IPS-11a (cell line): Measurements from ENCODE around the gene NRP2.

ENCODE experiments used
- H3K4me3 ChIP-seq: one replicate; pipeline ENCODE4 v1.5.1; 2013; ENCODE audit warnings: low read depth, low read length, control low read depth

Gene NRP2

GRCh38 chr2:205686056-205686782 lies 3.9 kb downstream of the NRP2 start:
- peak overlapping the region; percentile 49 for H3K4me3 ChIP-seq

GRCh38 chr2:205686783-205687640 lies 4.7 kb downstream of the NRP2 start:
- H3K4me3 ChIP-seq, result peak overlapping the region; percentile 49

GRCh38 chr2:205687641-205687956 lies 5.3 kb downstream of the NRP2 start:
- H3K4me3 ChIP-seq, result no peak overlapping the region

DNA sequence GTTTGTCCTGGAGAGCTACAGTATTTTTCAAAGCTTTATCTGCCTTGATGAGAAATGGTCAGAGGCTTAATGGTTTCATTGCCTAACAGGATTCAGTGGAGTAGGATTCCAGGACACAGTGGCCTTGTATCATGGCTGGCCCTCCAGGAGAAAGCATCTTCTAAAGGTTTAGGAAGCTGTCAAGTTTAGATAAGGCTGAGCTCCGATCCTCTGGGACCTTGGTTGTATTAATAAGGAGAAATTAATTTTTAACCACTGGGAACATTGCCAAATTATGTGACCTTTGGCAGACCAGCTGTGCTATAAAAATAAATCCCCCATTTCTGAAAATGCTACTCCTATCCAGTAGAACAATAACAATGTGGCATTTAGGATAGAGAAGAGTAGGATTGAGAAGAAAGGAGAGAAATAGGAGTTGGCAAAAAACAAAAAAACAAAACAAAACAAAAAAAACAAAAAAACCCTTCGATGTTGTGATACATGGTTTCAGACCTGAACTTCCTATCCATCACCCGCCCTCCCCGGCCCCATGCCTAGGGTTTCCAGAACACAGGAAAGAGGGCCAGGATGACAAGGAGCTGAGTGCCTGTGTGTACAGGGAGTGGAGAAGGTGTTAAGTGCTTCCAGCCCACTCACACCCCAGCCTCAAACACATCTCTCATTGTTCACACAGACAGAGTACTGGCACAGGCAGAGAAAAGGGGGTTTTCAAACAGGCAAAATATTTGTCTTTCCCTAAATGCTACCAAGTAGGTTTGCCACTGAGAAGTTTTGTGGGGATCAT lies 6.3 kb downstream of the NRP2 start:
- H3K4me3 ChIP-seq, result no peak overlapping the region

GRCh38 chr2:205689820-205690219 lies 7.5 kb downstream of the NRP2 start:
- no peak overlapping the region for H3K4me3 ChIP-seq

- H3K4me3 ChIP-seq, result no peak overlapping the region
Observed at GRCh38 chr2:205692104-205692503, 9.8 kb downstream of the NRP2 start.

GRCh38 chr2:205694256-205694655 lies 12.0 kb downstream of the NRP2 start:
- H3K4me3 ChIP-seq, result no peak overlapping the region

- H3K4me3 ChIP-seq, result no peak overlapping the region
Observed at GRCh38 chr2:205695460-205695991, 13.2 kb downstream of the NRP2 start.

DNA sequence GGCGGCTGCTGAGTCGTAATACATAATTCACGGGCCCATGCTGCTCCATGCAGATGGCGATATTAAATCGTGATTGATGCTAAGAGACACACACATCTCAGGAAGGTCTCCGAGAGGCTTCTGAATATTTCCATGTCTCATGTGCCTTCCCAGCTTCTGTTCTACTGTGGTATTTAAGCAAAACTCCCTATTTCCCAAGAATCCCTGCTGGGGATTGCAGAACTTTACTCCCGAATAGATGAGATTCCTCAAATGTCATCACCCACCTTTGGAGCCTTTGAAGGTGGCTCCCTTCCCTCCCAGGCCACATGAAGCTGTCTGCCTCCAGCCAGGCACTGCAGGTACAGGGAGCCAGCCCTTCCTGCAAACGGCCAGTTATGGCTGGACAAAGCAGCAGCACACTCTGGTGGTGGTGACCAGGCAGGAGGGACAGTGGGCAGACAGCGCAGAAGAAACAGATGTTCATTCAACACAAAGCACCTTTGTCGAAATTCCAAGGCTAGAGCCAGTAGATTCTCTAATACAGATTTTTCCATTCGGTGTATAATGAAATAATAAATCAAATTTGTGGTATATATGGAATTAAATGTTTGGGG lies 14.1 kb downstream of the NRP2 start:
- no peak overlapping the region for H3K4me3 ChIP-seq

GRCh38 chr2:205696927-205697441 lies 14.7 kb downstream of the NRP2 start:
- H3K4me3 ChIP-seq, result no peak overlapping the region

DNA sequence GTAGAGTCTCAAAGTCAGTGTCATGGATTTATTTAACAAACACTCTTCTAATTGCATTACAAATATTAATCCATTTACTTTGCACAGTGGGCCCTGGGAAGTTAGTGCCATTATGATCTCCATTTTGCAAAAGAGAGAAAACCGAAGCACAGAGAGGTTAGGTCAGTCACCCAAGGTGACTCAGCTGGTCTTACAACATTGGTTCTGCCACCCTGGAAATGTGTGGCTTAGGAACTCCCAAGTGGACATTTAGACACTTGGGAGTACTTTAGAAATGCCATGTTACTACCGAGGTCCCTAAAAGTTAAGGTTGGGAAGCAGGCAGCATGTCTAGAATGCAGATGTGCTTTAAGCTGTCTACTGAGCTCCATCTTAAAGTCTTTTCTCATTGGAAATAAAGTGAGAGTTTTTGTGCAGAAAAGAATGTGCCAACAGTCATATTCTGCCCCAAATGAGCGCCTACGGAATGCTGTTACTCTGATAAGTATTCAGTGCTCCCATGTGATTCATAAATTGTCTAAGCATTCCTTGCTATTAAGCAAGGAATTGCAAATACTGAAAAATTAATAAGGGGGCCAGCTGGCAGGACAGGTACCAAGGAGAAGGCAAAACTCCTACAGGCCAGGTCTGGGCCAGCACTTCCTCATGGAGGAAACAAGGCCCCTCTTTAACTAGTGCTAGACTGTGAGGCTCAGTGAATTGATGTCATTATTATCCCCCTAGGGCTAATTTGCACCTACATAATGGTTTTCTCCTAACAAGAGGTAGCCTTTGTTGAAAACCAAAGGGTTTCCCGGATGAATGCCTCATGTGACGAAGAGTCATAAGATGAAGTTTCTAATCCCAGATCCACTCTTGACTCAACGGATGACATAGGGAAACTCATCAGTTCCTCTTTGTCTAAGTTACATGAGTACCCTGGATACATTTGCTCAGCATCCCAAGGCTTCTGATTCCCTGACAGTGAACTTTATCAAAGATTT lies 16.3 kb downstream of the NRP2 start:
- no peak overlapping the region for H3K4me3 ChIP-seq

GRCh38 chr2:205699515-205700289 lies 17.4 kb downstream of the NRP2 start:
- no peak overlapping the region for H3K4me3 ChIP-seq

DNA sequence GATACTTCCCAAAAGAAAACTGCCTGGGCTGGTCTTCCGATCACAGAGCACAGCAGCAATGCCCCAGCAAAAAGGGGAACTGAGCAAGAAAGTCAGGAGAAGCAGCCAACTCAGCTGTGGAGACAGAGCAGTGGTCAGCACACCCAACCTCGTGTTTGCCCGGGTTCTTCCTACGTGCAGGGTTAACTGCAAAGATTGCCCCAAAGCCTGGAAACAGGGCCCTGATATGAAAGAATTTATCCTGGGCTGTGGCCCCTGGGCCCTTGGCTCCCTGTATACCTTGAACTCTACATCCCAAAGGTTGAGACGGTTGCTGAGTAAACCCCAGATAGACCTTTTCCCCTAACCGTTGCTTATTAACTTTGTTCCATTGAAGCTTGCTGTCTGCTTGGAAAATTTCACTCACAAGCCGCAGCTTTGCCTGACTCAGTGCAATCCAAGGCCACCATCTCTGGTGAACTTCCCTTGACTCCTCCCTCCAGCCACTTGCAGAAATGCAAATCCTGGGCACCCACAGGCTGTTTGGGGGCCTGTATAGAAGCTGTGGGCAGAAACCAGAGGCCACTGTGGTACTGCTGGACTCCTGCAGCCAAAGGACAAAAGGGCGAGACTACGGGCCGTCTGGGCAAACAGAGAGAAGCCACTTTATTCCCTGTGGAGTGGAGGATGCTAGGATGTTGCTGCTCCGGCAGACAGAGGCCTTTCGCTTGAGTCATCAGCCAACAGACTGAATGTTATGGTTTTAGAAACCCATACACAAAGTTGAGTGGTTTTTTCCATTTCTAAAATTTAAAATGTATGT lies 18.2 kb downstream of the NRP2 start:
- no peak overlapping the region for H3K4me3 ChIP-seq

GRCh38 chr2:205701509-205701908 lies 19.2 kb downstream of the NRP2 start:
- H3K4me3 ChIP-seq, result no peak overlapping the region

DNA sequence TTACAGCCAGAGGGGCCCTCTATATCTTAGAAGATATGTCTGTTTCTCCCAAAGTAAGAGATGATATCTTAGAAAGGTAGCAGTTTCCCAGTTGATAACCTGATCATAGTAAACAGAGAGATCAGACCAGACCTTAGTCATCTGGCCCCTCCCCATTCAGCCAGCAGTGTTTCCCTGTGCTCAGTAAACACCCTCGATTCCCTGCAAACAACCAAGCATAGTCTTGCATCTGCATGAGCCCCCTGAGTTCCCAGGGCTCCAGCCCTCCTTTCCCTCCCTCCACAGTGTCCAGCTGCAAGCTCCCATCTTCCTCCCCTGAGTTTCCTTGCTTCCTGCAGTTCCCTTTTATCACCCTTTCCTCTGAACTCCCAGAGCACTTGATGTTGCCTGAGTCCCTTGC lies 20.3 kb downstream of the NRP2 start:
- H3K4me3 ChIP-seq, result no peak overlapping the region

GRCh38 chr2:205703471-205704126 lies 21.3 kb downstream of the NRP2 start:
- H3K4me3 ChIP-seq, result no peak overlapping the region

- no peak overlapping the region for H3K4me3 ChIP-seq
Observed at GRCh38 chr2:205704127-205704741, 21.9 kb downstream of the NRP2 start.
